ENCODE data around the gene PTPN12.

DNA sequence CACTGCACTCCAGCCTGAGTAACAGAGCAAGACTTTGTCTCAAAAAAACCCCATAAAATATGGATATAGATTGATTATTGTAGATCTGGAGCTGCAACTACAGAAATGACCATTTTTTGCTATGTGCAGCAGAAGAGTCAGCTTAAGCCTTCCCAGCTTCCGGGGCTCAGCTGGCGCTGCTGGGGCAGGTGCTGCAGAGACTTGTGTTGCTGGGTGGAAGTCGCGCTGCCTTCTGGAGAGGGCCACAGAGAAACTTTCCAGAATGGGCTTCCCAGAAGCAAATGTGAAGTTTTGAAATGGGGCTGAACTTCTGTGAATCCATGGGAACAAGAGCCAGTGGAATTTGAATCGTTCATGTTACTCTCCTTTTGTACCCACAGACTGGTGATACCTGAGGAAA is 121.8 kb downstream of the PTPN12 start:
- TF ChIP-seq, protein P1, sequence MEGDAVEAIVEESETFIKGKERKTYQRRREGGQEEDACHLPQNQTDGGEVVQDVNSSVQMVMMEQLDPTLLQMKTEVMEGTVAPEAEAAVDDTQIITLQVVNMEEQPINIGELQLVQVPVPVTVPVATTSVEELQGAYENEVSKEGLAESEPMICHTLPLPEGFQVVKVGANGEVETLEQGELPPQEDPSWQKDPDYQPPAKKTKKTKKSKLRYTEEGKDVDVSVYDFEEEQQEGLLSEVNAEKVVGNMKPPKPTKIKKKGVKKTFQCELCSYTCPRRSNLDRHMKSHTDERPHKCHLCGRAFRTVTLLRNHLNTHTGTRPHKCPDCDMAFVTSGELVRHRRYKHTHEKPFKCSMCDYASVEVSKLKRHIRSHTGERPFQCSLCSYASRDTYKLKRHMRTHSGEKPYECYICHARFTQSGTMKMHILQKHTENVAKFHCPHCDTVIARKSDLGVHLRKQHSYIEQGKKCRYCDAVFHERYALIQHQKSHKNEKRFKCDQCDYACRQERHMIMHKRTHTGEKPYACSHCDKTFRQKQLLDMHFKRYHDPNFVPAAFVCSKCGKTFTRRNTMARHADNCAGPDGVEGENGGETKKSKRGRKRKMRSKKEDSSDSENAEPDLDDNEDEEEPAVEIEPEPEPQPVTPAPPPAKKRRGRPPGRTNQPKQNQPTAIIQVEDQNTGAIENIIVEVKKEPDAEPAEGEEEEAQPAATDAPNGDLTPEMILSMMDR (conservative IDR thresholded peaks at IDR 0.05 in 1 of 2, IDR thresholded peaks at IDR 0.05 in 1 of 2; ENCODE audit: extremely low read depth in 1 of 2, insufficient read depth in 1 of 2, low read depth in 1 of 2, low read length in 2 of 2): no peak
- TF ChIP-seq EZH2 (IDR thresholded peaks at IDR 0.05; ENCODE audit: borderline replicate concordance, low read length): no peak
